MCF 10A (cell line): ENCODE results near the gene ZNF580. TPM values are rescaled to one million over a fixed set of nuclear protein-coding genes. Genes with fewer than 3 reads are reported as not detected.
A peak's percentile ranks its signal among the peaks of the same experiment; 100 is the strongest.

ENCODE experiments used
- BruUV-seq: library from RNA; stranded (reverse); fragments of 400-500 nt; replicated peaks from 2 replicates; lab custom pipeline; 2021; lab: Mats Ljungman, UMichigan
- CTCF ChIA-PET: fragments of 300-600 bp; sonication (Branson Sonifier 250); formaldehyde crosslinking; extraction: SDS; loops from one replicate; lab custom pipeline; 2021; ENCODE audit warnings: antibody characterized with exemption, inconsistent platforms; lab: Yijun Ruan, JAX
- POLR2A ChIA-PET: fragments of 300-600, 350-650 bp; sonication (Branson Sonifier 250); formaldehyde crosslinking; extraction: SDS; loops from one replicate; lab custom pipeline; 2020; ENCODE audit warnings: antibody characterized with exemption, inconsistent platforms; lab: Yijun Ruan, JAX
- DNase-seq: peaks from one replicate; pipeline ENCODE4 v3.0.0-alpha.2; 2018; ENCODE audit not compliant: unreplicated experiment
- H3K27ac Mint-ChIP-seq: one replicate; pipeline ENCODE4 v1.8.0; 2022; ENCODE audit warnings: mild to moderate bottlenecking, low read depth, mixed read lengths; ENCODE audit not compliant: unreplicated experiment
- H3K27me3 Mint-ChIP-seq: one replicate; pipeline ENCODE4 v1.8.0; 2022; ENCODE audit warnings: mixed read lengths; ENCODE audit not compliant: insufficient read depth, unreplicated experiment
- H3K36me3 Mint-ChIP-seq: one replicate; pipeline ENCODE4 v1.8.0; 2022; ENCODE audit warnings: mild to moderate bottlenecking, moderate library complexity, mixed read lengths; ENCODE audit not compliant: insufficient read depth, unreplicated experiment
- H3K4me1 Mint-ChIP-seq: one replicate; pipeline ENCODE4 v1.8.0; 2022; ENCODE audit warnings: mixed read lengths; ENCODE audit not compliant: insufficient read depth, unreplicated experiment
- H3K4me3 Mint-ChIP-seq: one replicate; pipeline ENCODE4 v1.8.0; 2022; ENCODE audit warnings: mild to moderate bottlenecking, moderate library complexity, mixed read lengths; ENCODE audit not compliant: unreplicated experiment
- H3K9me3 Mint-ChIP-seq: one replicate; pipeline ENCODE4 v1.8.0; 2022; ENCODE audit warnings: mixed read lengths; ENCODE audit not compliant: unreplicated experiment
- intact Hi-C: fragments of 100-400 bp; cut with micrococcal nuclease; formaldehyde crosslinking; loops from 2 replicates; pipeline ENCODE4 v1.14.1; 2022
- total RNA-seq: library from RNA; stranded (reverse); gene quantifications from 2 replicates; pipeline ENCODE4 v1.2.3, GENCODE V29; 2022
- TF ChIP-seq, protein P1 (sequence below): fragments of 200-600 bp; IDR thresholded peaks from one replicate; pipeline ENCODE4 v1.8.0; 2022; ENCODE audit warnings: antibody characterized with exemption, mild to moderate bottlenecking; ENCODE audit not compliant: unreplicated experiment

The ZNF580 gene
- total RNA-seq, 1 experiment from 2014 or later = 44.9 TPM

DNA sequence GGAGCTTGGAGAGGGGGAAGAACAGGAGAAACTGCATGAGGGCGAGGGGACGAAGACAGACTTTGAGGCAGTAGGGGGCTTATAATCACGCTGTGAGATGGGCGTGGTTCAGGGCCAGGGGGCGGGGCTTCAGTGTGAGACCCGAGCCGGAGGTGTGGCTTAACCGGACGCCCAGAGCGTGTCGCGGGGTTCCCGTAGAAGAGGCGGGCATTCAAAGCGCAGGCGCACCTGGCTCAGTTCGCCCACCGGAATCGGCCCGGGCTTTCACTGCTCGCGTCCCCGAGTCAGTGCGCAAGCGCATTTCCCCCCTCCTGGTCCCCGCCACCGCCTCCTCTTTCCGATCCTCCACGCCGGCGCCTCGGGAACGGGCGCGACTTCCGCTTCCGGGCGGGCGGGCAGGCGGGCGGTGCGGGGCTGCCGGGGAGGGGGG lies 35.6 kb upstream of the ZNF580 start:
- peak; percentile 99 for DNase-seq
- H3K4me3 Mint-ChIP-seq = peak overlapping the region; percentile 84
- ChIA-PET POLR2A (interaction anchor here (0.7 to 2.2 kb wide), 10 partner anchors 19 to 1142 kb away, joined by 3 to 15 read pairs (median 6); partner anchors contain the start of genes ISOC2, LENG9, U2AF2 and ZNF784), CTCF (interaction anchor here (0.6 to 4.5 kb wide), 21 partner anchors 13 to 138 kb away, joined by 3 to 32 read pairs (median 4); partner anchors contain the start of genes SSC5D and ZNF628)
- H3K27ac Mint-ChIP-seq = peak overlapping the region; percentile 80
- no TSS peak for BruUV-seq
- peaks cover 46% of the 10 kb centered on the region for H3K4me1 Mint-ChIP-seq
- peaks cover 32% of the 10 kb centered on the region for H3K36me3 Mint-ChIP-seq
- H3K9me3 Mint-ChIP-seq = no peaks in the 10 kb centered on the region
- TF ChIP-seq, protein P1, sequence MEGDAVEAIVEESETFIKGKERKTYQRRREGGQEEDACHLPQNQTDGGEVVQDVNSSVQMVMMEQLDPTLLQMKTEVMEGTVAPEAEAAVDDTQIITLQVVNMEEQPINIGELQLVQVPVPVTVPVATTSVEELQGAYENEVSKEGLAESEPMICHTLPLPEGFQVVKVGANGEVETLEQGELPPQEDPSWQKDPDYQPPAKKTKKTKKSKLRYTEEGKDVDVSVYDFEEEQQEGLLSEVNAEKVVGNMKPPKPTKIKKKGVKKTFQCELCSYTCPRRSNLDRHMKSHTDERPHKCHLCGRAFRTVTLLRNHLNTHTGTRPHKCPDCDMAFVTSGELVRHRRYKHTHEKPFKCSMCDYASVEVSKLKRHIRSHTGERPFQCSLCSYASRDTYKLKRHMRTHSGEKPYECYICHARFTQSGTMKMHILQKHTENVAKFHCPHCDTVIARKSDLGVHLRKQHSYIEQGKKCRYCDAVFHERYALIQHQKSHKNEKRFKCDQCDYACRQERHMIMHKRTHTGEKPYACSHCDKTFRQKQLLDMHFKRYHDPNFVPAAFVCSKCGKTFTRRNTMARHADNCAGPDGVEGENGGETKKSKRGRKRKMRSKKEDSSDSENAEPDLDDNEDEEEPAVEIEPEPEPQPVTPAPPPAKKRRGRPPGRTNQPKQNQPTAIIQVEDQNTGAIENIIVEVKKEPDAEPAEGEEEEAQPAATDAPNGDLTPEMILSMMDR = no peak
- intact Hi-C loops = loop anchor here (5.0 kb wide), 1 partner anchor 1413 kb away; the partner anchor contains the start of gene TSEN34
- no peaks in the 10 kb centered on the region for H3K27me3 Mint-ChIP-seq

DNA sequence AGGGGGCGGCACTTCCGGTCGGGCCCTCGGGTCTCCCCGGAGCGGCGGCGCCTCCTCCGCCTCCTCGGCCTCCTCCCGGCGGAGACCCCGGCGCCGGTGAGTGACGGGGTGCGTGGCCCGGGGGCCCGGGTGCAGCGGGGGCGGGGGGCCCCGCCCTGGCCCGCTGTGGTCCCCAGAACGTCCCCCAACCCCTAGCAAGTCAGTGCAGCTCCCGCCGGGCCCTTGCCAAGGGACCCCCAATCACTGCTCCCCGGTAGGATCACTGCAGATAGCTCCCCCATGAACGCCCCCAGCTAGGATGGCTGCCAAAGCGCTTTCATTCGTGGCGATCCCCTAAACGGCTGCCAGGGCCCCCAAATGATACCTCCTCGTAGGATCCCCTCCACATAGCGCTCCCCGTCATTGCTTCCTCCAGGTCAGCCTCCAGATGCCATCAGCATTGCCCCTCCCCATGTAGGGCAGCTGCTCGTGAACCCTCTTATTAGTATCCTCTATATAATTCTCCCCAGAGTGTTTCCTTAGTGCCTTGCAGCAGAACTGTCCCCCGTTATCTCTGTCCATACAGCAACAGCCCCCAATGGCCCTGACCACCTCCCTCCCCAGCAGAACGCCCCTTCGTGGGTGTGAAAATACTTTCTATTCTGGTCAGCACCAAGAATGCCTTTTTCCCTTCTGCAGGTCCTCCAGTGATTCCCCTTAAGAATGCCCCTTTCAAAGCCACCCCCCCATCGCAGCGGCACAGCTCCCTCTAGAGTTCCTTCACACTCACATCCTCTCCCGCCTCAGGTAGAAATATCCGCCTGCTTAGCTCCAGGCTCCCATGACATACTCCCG lies 34.9 kb upstream of the ZNF580 start, which contains the start of gene ZNF865:
ZNF865 (plus strand) TSS at position 11 of the 834 bp plus-strand sequence. CDS start 7,972 bp downstream, outside the sequence.
- peak within 1 kb of the TSS; percentile 84 for H3K4me3 Mint-ChIP-seq
- ChIA-PET CTCF (interaction anchor here (0.6 to 4.5 kb wide), 33 partner anchors 12 to 465 kb away, joined by 3 to 32 read pairs (median 4); partner anchors contain the start of genes SSC5D, ZNF628 and ZNF784), POLR2A (interaction anchor here (0.7 to 2.2 kb wide), 14 partner anchors 11 to 1143 kb away, joined by 4 to 15 read pairs (median 6); partner anchors contain the start of genes ISOC2, KMT5C, LENG9 and U2AF2)
- H3K27me3 Mint-ChIP-seq = no peaks in the 10 kb centered on the region
- H3K9me3 Mint-ChIP-seq = no peaks in the 10 kb centered on the region
- DNase-seq = peak; percentile 87
- H3K36me3 Mint-ChIP-seq = peaks cover 32% of the 10 kb centered on the region
- TF ChIP-seq, protein P1 = peak; percentile 73
- peak within 1 kb of the TSS; percentile 83 for H3K27ac Mint-ChIP-seq
- intact Hi-C loops = loop anchor here (1.0 to 5.0 kb wide), 3 partner anchors 18 to 1414 kb away; partner anchors contain the start of genes TSEN34 and ZNF784
- no TSS peak for BruUV-seq
- H3K4me1 Mint-ChIP-seq = peaks cover 46% of the 10 kb centered on the region

DNA sequence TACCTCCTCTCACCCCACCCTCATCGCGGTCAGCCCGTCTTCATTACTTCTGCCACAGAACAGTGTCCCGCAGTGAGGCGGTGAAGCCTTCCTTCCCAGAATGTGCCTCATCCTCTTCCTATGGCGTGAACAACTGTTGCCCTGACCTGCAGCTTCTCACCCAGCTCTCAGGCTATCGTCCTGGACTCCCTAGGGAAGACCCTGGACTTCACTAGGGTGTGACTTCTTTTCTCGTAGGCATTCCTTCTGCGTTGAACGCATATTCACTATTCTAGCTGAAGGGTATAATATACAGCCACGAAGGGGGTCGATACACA lies 34.4 kb upstream of the ZNF580 start:
- BruUV-seq = no TSS peak
- no peak for DNase-seq
- Mint-ChIP-seq H3K4me1 (peaks cover 40% of the 10 kb centered on the region), H3K9me3 (no peaks in the 10 kb centered on the region), H3K4me3 (peak overlapping the region; percentile 84), H3K36me3 (peaks cover 32% of the 10 kb centered on the region), H3K27me3 (no peaks in the 10 kb centered on the region), H3K27ac (peak overlapping the region; percentile 83)
- POLR2A ChIA-PET = interaction anchor here (0.7 to 2.2 kb wide), 13 partner anchors 11 to 267 kb away, joined by 4 to 15 read pairs (median 6); partner anchors contain the start of genes ISOC2, KMT5C, U2AF2 and ZNF579
- TF ChIP-seq, protein P1 = no peak
- CTCF ChIA-PET = interaction anchor here (0.7 to 4.5 kb wide), 25 partner anchors 12 to 466 kb away, joined by 3 to 32 read pairs (median 5); partner anchors contain the start of genes ZNF628 and ZNF784
- intact Hi-C loops = loop anchor here (1.0 to 5.0 kb wide), 3 partner anchors 18 to 1414 kb away; partner anchors contain the start of genes TSEN34 and ZNF784
